Cerebellar nuclear complex (tissue), 1 donor: ENCODE results near the gene TMEM63A.
"Not testable (repeated sequence)": the region's sequence is repeated elsewhere in the genome, so short reads cannot be mapped to it uniquely, and the experiment has no call there.

Experiments used
- DNase-seq, 2 experiments: peaks; one replicate each; lab custom pipeline; 2025; lab: John Stamatoyannopoulos, UW

The TMEM63A gene

DNA sequence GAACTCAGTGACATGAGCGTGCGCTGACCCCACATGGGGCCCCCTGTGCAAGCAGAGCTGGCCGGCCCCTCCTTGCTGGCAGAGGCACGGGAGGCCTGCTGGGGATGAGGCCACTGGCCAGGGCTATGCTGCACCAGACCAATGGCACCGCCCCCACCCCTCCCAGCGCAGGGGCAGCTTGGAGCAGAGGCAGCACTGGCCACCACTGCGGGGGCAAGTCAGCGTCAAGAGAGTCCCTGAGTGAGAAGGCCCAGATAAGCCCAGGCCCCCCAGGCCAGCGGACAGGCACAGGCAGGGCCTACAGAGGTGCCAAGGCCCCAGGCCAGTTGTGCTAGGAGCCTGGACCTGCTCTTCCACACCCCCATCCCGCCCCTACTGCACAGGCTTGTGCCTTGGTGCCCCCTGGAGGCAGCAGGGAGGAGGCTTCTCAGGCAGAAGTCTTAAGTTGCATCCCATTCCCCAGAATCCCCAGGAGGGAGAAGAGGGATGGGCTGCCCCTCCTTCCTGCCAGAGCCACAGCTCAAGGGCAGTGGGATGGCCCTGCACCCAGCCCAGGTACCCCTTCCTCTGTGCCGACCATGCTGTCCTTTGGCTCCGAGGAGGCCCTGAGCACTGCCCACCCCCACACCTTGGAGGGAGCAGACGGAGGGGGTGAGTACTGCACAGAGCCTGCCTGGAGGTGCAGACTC is 36.5 kb downstream of the TMEM63A start:
- DNase-seq, result no peak

DNA sequence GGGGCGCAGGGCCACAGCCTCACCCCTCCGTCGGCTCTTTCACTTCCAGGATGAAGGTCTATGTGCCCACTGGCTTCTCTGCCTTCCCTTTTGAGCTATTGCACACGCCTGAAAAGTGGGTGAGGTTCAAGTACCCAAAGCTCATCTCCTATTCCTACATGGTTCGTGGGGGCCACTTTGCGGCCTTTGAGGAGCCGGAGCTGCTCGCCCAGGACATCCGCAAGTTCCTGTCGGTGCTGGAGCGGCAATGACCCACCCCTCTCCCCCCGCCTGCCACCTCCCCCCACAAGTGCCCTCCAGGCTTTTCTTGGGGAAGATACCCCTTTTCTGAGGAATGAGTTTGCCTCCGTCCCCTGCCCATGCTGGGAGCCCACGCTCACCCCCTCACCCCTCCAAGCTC is 37.1 kb downstream of the TMEM63A start:
- DNase-seq, result no peak

DNA sequence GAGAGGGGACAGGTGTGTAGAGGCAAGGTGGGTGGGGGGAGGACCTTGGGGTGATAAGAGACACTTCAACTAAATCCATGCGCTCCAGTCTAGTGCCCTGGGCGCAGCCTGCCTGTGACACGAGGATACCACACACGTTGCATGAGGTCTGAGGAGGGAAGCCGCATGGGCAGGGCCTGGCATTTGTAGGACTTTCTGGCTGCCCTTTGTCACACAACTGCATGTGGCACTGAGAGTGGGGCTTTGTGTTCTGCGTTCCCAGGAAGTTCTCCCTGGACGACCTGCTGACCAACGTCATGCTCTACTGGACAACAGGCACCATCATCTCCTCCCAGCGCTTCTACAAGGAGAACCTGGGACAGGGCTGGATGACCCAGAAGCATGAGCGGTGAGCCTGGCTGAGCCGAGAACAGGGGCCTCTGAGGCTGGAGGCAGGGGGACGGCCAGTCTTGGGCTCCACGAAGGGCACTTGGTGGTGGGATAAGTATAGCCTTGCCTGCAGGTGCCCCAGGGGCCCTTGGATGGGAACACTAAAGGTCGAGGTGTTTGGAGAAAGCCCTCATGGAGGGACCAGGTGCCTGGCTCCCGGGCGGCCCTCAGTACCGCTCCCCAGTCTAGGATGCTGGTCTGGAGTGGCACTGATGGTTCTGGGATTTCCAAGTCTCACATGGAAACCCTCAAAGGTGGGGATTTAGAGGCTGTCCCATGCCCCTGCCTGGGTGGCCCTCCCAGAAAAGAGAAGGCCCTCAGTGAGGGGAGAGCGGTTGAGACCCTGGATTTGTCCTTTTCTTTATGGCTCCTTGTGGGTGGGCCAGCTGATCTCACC is 37.7 kb downstream of the TMEM63A start:
- DNase-seq, result no peak

DNA sequence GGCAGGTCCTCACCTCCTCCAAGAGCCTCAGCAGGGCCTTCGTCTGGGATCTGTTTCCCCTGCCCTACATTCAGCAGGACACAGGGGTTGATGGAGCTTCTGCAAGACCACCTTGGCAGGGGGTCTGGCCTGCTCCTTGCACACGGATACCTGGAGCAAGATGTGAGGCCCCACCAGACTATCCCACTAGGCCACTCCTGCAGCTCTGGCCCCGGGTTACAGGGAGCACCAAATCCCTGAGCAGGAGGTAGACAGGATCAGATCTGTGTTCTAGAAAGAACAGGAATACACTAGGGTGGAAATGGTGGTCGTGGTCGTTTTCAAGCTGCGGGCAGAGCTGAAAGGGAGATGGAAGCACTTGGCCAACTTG is 38.8 kb downstream of the TMEM63A start:
- no peak for DNase-seq

DNA sequence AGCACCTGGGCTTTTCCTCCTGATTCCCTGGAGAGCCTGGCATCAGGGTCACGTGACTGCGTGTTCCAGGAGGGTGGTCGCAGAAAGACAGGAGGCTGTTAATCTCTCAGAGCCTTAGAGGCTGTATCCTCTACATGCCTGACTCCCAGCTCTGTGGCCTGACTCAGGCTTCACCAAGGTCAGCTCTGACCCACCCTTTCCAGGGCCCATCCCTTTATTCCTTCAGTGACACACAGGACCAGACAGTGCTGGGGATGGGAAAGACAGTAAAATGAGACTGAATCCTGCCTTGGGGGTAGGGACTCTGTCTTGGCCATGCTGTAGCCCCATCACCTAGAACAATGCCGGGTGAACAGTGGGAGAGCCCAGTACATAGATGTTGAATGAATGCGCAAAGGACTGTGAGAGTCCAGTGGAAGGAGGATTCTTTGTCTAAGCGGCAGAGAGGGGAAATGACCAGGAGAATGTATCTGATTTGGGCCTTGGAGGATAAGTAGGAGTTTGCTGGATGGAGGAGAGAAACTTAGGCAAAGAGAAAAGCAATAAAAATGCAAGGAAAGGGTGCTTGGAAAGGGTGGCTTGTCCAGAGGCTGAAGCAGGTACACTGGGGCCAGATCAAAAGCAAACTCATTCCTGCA is 39.3 kb downstream of the TMEM63A start:
- no peak for DNase-seq

DNA sequence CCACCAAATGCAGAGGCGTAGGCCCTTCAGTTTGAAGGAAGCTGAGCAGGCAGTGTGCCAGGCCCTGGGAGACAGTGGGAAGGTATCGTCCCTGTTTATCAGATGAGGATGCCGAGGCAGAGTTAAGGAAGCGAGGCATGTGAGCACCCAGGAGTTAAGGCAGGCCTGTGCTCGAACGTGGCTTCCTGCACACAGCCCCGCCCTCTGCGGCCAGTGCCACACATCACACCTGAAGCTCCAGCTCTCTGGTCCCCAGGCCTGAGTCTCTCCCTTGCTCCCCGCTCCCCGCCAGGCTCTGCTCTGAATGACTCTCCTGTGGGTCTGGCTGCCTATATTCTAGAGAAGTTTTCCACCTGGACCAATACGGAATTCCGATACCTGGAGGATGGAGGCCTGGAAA is 40.1 kb downstream of the TMEM63A start:
- DNase-seq, result no peak

DNA sequence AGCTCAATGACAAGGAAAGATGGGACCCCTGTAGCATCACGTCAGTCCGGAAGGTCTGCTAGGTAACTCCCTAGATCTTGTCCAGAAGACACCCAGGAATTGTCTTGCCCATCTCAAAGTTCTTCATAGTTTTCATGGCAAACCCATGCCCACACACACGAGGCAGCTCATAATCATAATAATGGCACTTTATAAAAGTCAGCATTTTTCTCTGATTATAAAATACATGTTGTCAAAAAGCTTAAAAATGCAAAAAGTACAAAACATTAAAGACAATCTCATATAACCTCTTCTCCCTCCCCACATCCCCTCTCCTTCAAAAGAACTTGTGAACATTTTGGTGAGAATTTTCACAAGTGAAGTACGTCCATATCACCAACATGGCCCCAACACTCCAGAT is 41.5 kb downstream of the TMEM63A start:
- no peak for DNase-seq

DNA sequence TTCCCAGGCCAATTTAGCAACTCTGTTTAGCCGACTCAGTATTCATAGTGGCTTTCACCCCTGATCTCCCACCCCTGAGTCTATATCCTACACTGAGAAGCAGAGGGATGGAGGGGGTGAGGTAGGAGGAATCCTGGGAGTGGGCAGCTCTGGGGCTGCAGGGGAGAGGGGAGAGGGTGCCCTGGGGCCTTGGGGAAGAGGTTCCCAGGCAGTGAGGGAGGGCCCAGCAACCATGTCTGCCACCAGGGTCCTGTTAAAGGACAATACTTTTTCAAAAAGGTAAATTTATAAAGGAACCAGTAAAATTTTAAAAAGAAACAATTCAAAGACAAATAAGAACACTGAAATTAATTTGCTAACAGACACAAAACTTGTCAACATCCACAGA is 42.0 kb downstream of the TMEM63A start:
- no peak for DNase-seq

DNA sequence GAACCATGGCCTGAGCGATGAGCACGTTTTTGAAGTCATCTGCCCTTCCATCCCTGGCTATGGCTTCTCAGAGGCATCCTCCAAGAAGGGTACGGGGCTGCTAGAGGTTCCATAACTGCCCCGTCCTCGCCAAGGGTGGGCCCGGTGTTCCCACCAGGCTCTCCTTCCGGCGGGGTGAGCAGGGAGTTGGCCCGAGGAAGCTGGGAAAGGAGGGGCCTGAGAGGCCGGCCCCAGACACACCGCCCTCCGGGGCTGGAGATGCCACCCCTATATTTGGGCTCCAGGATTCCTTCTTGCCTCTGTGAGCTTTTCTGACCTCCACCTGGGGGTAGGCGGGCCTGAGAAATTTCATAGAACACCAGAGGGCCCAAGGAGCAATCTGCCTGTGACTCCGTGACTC is 43.4 kb downstream of the TMEM63A start:
- DNase-seq, result no peak

DNA sequence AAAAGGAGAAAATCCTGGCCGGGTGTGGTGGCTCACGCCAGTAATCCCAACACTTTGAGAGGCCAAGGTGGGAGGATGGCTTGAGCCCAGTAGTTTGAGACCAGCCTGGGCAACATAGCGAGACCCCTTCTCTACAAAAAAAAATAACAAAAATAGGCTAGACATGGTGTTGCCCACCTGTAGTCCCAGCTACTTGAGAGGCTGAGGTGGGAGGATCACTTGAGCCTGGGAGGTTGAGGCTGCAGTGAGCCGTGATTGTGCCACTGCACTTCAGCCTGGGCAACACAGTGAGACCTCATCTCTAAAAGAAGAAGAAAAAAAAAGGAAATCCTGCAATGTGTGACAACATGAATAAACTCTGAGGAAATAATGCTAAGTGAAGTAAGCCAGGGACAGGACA is 45.9 kb downstream of the TMEM63A start:
- not testable (repeated sequence) for DNase-seq

DNA sequence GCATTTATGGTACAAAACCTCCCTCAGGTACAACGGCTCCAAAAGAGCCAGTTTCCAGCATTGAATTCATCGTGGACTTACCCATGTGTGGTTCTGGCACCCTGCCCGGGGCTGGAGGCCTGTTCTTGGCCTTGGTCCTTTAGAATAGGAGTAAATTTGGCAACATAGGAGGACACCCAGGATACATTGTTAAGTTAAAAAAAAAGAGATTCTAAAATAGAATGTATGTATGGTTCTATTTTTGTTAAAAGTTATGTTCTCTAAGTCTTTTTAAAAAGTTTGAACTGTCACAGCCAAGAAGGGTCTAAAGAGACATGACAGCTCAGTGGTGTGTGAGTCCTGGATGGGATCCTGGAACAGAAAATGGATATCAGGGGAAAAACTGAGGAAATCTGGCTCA is 46.3 kb downstream of the TMEM63A start:
- no peak for DNase-seq

DNA sequence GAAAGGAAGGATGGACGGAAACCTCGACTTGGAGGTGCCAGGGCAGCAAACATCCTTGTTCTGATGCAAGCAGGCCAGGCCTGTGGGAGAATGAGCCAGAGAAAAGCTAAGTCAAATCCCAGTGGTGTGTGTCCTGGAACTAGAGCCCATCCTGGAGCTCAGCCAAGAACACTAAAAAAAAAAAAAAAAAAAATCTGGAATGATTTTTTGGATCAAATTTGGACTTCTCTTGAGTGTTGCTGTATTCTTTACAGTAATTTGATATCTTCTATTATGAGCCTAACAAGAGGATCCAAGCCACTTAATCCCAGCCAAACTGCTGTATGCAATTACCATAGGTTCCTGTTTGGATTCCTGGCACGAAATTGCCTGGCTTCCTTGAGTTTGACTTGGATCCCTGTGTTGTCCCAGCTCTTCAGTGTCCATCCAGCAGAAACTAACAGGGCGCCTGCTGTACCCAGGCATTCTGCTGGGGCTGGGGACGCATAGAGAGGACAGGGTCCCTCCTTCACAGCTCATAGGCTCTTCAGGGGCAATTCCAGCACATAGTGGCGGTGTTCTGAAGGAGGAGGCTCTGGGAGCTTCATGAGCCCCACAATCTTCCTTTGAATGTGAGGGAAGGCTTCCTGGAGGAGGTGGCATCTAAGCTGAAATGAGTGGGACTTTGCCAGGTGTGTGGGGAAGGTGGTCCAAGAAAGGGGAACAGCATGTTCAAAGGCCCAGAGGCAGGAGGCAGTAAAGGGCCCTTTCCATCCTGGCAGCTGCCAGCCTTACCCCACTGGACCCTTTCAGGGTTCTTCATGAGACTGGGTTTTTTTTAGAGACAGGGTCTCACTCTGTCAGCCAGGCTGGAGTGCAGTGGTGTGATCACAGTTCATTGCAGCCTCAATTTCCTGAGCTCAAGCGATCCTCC is 47.5 kb downstream of the TMEM63A start:
- no peak for DNase-seq

DNA sequence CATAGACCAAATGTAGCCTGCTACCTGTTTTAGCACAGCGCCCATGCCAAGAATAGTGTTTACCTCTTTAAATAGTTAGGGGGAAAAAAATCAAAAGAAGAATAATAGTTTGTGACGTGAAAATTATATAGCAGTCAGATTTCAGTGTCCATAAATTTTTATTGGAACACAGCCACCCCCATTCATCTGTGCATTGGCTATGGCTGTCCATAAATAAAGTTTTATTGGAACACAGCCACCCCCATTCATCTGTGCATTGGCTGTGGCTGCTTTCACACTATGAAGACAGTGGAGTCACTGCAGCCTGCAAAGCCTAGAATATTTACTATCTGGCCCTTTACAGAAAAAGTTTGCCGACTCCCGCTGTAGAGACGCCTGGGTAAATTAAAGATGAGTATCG is 51.3 kb downstream of the TMEM63A start:
- no peak for DNase-seq

DNA sequence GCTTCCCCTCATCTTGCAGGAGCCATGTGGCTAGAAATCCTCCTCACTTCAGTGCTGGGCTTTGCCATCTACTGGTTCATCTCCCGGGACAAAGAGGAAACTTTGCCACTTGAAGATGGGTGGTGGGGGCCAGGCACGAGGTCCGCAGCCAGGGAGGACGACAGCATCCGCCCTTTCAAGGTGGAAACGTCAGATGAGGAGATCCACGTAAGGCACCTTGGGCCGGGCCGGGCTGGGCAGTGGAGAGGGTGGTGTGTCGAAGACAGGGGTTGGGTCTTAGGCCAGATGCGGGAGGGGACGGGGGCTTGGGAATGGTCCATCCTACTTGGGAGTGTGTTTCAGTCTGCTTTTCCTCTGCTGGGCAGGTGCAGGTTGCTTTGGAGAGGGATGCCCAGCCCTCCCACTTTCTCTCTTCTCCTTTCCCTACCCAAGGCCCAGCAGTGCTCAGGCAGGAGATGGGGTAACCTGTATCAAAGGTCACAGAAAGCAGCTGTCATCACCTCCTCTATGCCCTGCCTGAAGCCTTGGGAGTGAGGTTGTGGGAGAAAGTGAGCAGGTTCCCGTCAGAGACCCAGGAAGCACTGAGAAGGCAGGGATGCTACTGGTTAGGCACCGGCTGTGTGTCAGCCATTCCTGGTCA is 53.4 kb downstream of the TMEM63A start:
- no peak for DNase-seq

DNA sequence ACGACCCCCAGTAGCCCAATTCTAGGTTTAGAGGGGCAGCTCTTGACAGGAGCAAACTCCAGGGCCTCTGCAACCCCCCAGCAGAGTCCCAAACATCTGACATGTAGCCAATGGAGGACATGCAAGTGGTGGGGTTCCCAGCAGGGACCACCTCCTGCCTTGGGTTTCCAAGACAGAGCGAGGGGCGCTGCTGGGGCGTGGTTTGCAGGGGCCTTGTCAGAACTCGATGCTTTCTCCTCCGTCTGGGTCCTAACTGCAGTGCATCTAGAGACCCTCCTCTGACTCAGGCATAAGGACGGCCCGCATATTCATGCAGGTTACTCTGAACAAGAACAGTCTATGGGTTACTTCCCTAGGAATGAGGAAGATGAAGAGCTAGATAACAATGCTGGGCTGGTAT is 55.1 kb downstream of the TMEM63A start:
- no peak for DNase-seq

DNA sequence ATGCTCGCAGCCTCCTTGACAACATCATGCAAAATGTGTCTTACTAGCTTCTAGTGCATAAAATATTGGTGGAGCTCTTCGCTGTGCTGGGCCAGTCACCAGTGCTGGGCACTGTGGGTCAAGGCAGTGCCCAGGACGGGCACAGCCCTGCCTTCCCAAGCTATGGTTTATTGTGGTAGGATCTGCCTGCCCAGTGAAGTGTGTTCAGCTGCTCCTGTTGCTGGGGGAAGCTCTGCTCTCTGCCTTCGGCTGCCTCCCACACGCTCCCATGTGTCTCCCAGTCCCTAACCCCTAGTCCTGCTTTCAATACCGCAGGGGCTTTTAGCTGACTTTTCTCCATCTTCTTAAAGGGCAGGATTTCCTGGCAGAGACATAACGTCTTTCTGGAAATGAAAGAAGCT is 56.6 kb downstream of the TMEM63A start:
- DNase-seq, result no peak

DNA sequence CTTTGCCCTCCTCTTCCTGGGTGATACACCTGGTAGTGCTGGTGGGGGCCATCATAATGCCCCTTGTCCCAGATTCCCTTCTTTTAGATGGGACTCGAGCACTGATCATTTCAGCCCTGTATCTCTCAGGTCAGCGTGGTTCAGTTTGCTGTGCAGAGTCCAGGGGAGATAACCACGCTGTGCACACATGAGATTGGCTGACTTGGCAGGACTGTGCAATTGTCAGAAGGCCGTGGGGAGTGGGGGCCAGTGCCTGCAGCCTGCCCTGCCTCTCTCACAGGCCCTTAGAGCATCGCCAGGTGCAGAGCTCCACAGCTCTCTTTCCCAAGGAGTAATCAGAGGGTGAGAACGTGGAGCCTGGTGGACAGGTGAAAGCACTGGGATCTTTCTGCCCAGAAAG is 57.1 kb downstream of the TMEM63A start:
- no peak for DNase-seq

DNA sequence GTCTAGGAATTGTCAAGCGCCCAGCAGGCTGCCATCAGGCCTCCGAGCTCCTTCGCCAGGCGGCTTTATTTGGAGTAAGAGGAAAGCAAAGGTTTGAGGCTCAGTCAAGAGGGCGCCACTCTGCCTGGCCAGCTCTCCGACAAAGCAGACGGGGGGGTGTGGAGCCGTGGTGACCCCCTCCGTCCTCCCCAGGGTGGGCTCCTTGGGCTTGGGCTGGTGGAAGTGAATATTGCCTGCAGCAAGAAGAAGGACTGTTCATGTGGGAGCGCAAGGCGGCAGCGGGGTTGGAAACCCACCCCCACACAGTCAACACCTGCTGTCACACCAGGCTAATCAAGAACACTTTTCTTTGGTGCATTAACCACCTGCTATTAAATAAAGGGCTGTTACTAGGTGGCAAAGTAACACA is 57.6 kb downstream of the TMEM63A start:
- no peak for DNase-seq

DNA sequence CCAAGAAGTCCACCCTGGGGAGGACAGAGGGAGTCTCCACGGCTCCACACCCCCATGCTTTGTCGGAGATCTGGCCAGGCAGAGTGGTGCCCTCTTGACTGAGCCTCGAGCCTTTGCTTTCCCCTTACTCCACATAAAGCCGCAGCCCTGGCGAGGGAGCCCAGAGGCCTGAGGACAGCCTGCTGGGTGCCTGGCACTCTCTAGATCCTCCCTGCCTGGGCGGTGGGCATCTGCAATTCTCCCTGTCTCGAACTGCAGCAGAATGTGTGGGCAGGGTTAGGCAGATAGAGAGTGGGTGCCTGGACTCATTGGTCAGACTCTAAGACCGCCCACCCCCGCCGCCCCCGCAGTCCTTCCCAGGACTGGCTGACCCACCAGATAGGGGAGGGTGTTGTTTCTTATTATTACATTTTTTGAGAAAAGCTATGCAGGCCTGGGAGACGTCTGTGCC is 58.3 kb downstream of the TMEM63A start:
- DNase-seq, result no peak

DNA sequence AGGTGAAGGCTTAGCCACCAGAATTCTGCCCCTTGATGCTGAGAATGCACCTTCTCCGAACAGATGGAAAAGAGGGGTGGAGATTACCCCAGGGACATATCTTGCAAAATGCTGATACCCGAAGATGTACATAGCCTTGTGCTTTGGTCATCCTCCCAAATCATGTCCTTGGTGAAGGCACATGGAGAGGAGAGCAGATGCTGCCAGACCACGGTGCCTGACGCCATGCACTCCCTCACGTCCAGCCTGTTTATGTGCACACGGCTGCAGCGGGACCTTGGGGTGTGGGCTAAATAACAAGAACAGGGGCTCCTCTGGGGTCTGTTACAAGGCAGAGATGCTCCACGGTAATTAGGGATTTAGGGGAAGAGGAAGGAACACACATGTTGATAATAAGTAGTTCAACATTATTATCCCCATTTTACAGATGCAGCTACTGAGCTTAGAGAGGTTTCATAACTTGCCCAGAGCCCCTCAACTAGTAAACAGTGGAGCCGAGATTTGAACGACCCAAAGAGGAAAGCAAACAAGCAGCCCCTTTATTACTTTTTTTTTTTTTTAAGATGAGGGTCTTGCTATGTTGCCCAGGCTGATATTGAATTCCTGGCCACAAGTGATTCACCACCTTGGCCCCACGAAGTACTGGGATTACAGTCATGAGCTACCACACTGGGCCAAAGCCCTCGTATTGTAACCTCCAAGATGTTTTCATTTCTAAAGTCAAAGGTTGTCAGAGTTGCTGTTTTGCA is 59.4 kb downstream of the TMEM63A start:
- DNase-seq, result no peak
